HepG2 (cell line): ENCODE measurements around the gene METTL26. TPM values are rescaled to one million over a fixed set of nuclear protein-coding genes. Genes with fewer than 3 reads are reported as not detected.

Experiments
- BORCS8-MEF2B ChIP-seq: sonication (generic); formaldehyde crosslinking; IDR thresholded peaks from 2 replicates; pipeline ENCODE4 v1.8.0; 2022; ENCODE audit warnings: mild to moderate bottlenecking, missing genetic modification reagents
- CCAR2 ChIP-seq: fragments of 200-400 bp; formaldehyde crosslinking; optimal IDR thresholded peaks from 2 replicates; pipeline ENCODE3; 2018; ENCODE audit warnings: low read depth, mild to moderate bottlenecking, low read length, moderate library complexity
- CHD2 ChIP-seq: IDR thresholded peaks from 2 replicates; pipeline ENCODE4 v1.6.1; 2011; ENCODE audit warnings: low read depth, low read length, improper control_type of control experiment
- EZH2 ChIP-seq: conservative IDR thresholded peaks from 2 replicates; pipeline ENCODE4 v1.6.1; 2012; ENCODE audit warnings: mild to moderate bottlenecking, low read depth, low read length, moderate library complexity
- GABPA ChIP-seq, 2 experiments: IDR thresholded peaks; 2 replicates each; pipeline ENCODE4 v1.6.1; 2011 to 2016; ENCODE audit warnings: low read depth in 2 of 2, low read length in 1 of 2, missing biosample characterization in 1 of 2, missing genetic modification characterization in 1 of 2
- HDAC2 ChIP-seq: sonication (generic); formaldehyde crosslinking; IDR thresholded peaks from 2 replicates; pipeline ENCODE4 v1.4.0; 2020; ENCODE audit warnings: missing genetic modification reagents
- KLF12 ChIP-seq: sonication (generic); formaldehyde crosslinking; IDR thresholded peaks from 2 replicates; pipeline ENCODE4 v1.4.0; 2020; ENCODE audit warnings: missing genetic modification reagents, borderline replicate concordance
- MED8 ChIP-seq: sonication (generic); formaldehyde crosslinking; IDR thresholded peaks from 2 replicates; pipeline ENCODE4 v1.8.1; 2023; ENCODE audit warnings: mild to moderate bottlenecking, missing genetic modification reagents; ENCODE audit not compliant: insufficient replicate concordance
- MYNN ChIP-seq: sonication (generic); formaldehyde crosslinking; IDR thresholded peaks from 2 replicates; pipeline ENCODE4 v1.4.0; 2020; ENCODE audit warnings: mild to moderate bottlenecking, low read depth, missing genetic modification reagents
- PHF21A ChIP-seq: sonication (generic); formaldehyde crosslinking; IDR thresholded peaks from 2 replicates; pipeline ENCODE4 v1.5.0; 2020; ENCODE audit warnings: mild to moderate bottlenecking, missing genetic modification reagents
- REXO4 ChIP-seq: sonication (generic); formaldehyde crosslinking; IDR thresholded peaks from 2 replicates; pipeline ENCODE4 v1.8.0; 2022; ENCODE audit warnings: missing genetic modification reagents, mild to moderate bottlenecking, borderline replicate concordance
- RFX5 ChIP-seq: IDR thresholded peaks from 2 replicates; pipeline ENCODE4 v1.6.1; 2011; ENCODE audit warnings: low read depth, low read length, improper control_type of control experiment
- SOX13 ChIP-seq, 3 experiments: fragments of 450-650 bp in 1 of 3; sonication (generic) in 1 of 3; formaldehyde crosslinking in 1 of 3; IDR thresholded peaks in 2 of 3; conservative IDR thresholded peaks in 1 of 3; 2 replicates each; pipeline versions ENCODE4 v1.5.0 to v1.6.1; 2016 to 2020; ENCODE audit warnings: antibody characterized with exemption in 1 of 3, mild to moderate bottlenecking in 1 of 3, missing compliant biosample characterization in 1 of 3, missing genetic modification reagents in 1 of 3, moderate library complexity in 1 of 3
- TBP ChIP-seq: sonication (generic); formaldehyde crosslinking; IDR thresholded peaks from 2 replicates; pipeline ENCODE4 v1.5.0; 2020; ENCODE audit warnings: missing genetic modification reagents
- ZKSCAN1 ChIP-seq: fragments of 150-350 bp; IDR thresholded peaks from 2 replicates; pipeline ENCODE4 v1.6.1; 2014; ENCODE audit warnings: low read length
- ZNF230 ChIP-seq: sonication (generic); formaldehyde crosslinking; IDR thresholded peaks from 2 replicates; pipeline ENCODE4 v1.4.0; 2020; ENCODE audit warnings: mild to moderate bottlenecking, missing genetic modification reagents
- ZNF607 ChIP-seq: sonication (generic); formaldehyde crosslinking; IDR thresholded peaks from 2 replicates; pipeline ENCODE4 v1.5.1; 2020; ENCODE audit warnings: missing genetic modification reagents, mild to moderate bottlenecking, borderline replicate concordance
- ZNF615 ChIP-seq: sonication (generic); formaldehyde crosslinking; IDR thresholded peaks from 2 replicates; pipeline ENCODE4 v1.5.0; 2020; ENCODE audit warnings: mild to moderate bottlenecking, missing genetic modification reagents, borderline replicate concordance
- ZNF660 ChIP-seq: sonication (generic); formaldehyde crosslinking; IDR thresholded peaks from 2 replicates; pipeline ENCODE4 v1.5.1; 2020; ENCODE audit warnings: mild to moderate bottlenecking, low read depth, missing genetic modification reagents, borderline replicate concordance
- ZNF678 ChIP-seq: sonication (generic); formaldehyde crosslinking; IDR thresholded peaks from 2 replicates; pipeline ENCODE4 v1.4.0; 2020; ENCODE audit warnings: mild to moderate bottlenecking, missing genetic modification reagents
- ZNF749 ChIP-seq: sonication (generic); formaldehyde crosslinking; IDR thresholded peaks from 2 replicates; pipeline ENCODE4 v1.8.0; 2022; ENCODE audit warnings: mild to moderate bottlenecking, missing genetic modification reagents, moderate library complexity, borderline replicate concordance
- polyA plus RNA-seq, 8 experiments: library from polyadenylated mRNA; depleted of rRNA in 3 of 8; stranded (reverse) in 7 of 8; unstranded in 1 of 8; fragments of >200 nt; fragmentation: Illumina TruSeq in 4 of 8; extraction: Trizol in 4 of 8; gene quantifications; 2 replicates each; pipeline versions ENCODE4 v1.2.1 to v1.2.3, GENCODE V29; 2011 to 2016; ENCODE audit warnings: low read depth in 4 of 8, missing spikeins in 1 of 8, mixed read lengths in 1 of 8; ENCODE audit not compliant: insufficient read depth in 1 of 8
- total RNA-seq, 5 experiments: library from RNA; depleted of rRNA; stranded (reverse); fragments of >200 nt; fragmentation: Illumina TruSeq; extraction: Trizol; gene quantifications; 2 replicates each; pipeline ENCODE4 v1.2.3, GENCODE V29; 2016; ENCODE audit warnings: low read depth in 1 of 5
- TF ChIP-seq, protein P1 (sequence below): sonication (generic); formaldehyde crosslinking; IDR thresholded peaks from 2 replicates; pipeline ENCODE4 v1.4.0; 2020; ENCODE audit warnings: mild to moderate bottlenecking, missing genetic modification reagents
- TF ChIP-seq, protein P2 (sequence below): sonication (generic); formaldehyde crosslinking; IDR thresholded peaks from 2 replicates; pipeline ENCODE4 v1.5.0; 2020; ENCODE audit warnings: missing genetic modification reagents

The METTL26 gene
- total and polyA plus RNA-seq, 2 of the 13 experiments (the other 11 are each of a cell fraction or from before 2014, with no cell fraction given), result 65.5 to 70.1 TPM

DNA sequence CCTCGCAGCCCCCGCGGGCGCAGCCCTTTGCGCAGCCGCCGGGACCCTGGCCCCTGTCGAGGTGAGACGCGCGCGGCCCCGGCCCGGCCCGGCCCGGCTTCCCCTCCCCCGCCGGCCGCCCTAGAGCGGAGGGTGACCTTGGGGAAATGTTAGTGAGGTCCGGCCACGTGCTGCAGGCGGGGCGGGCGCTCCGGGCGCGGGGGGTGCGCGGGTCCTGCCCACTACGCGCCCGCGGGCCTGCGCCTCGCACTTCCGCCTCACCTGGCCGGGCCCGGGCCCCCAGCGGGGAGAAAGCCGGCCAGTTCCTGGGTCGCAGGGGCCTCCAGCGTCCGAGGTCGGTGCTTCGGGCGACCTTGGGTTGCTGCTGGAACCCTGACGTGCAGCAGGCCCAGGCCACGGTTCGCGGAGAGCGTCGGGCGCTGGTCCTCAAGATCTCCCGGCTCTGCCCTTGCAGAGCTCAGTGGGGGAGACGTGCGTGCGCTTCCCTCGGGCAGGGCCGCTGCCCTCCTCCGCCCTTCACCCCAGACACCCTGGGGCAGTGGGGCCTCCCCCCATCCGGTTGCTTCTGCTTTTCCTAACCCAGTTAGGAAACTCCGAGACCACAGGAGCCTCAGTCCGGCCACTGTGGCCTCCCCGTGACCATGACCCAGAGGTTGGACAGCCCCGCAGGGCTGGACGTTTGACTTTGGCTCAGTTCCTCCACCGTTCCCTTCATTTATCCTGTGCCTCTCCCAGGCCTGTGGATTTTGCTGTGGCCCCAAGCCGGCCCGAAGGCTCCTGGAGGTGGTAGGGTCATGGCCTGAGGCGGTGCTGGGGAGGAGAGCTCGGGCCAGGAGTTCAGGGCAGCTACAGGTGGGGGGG is 6.3 kb upstream of the METTL26 start (continued):
- TF ChIP-seq ZNF607 (CRISPR knock-in tag) (peak; percentile 27; the same call in 1 of the 2 replicates), CCAR2 (no peak), GABPA (IDR thresholded peaks at IDR 0.05; ENCODE audit: low read depth, low read length) (0 out of 2 replicates have a peak, but pooled peaks have one; percentile 26), GABPA (CRISPR knock-in tag; IDR thresholded peaks at IDR 0.05; ENCODE audit: low read depth) (peak; percentile 41; the same call in 1 of the 2 replicates), HDAC2 (CRISPR knock-in tag) (peak; percentile 19; the same call in 1 of the 2 replicates), ZNF230 (CRISPR knock-in tag) (no peak), REXO4 (0 out of 2 replicates have a peak, but pooled peaks have one; percentile 50), ZKSCAN1 (no peak), SOX13 (IDR thresholded peaks at IDR 0.05) (no peak), SOX13 (CRISPR knock-in tag; conservative IDR thresholded peaks at IDR 0.05 in 1 of 2, IDR thresholded peaks at IDR 0.05 in 1 of 2) (peak in 1 of 2 experiments; percentile 2; a peak in 1 of 4 replicates), ZNF615 (CRISPR knock-in tag) (0 out of 2 replicates have a peak, but pooled peaks have one; percentile 26), ZNF678 (no peak), ZNF660 (no peak), PHF21A (CRISPR knock-in tag) (peak; percentile 56; the same call in 1 of the 2 replicates), MED8 (CRISPR knock-in tag) (peak; percentile 76), BORCS8-MEF2B (no peak), EZH2 (no peak), MYNN (CRISPR knock-in tag) (no peak), RFX5 (no peak), KLF12 (CRISPR knock-in tag) (0 out of 2 replicates have a peak, but pooled peaks have one; percentile 25), TBP (no peak), CHD2 (0 out of 2 replicates have a peak, but pooled peaks have one; percentile 15), ZNF749 (peak; percentile 86)
- TF ChIP-seq, protein P1, sequence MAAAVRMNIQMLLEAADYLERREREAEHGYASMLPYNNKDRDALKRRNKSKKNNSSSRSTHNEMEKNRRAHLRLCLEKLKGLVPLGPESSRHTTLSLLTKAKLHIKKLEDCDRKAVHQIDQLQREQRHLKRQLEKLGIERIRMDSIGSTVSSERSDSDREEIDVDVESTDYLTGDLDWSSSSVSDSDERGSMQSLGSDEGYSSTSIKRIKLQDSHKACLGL, result peak; percentile 79
- TF ChIP-seq, protein P2, sequence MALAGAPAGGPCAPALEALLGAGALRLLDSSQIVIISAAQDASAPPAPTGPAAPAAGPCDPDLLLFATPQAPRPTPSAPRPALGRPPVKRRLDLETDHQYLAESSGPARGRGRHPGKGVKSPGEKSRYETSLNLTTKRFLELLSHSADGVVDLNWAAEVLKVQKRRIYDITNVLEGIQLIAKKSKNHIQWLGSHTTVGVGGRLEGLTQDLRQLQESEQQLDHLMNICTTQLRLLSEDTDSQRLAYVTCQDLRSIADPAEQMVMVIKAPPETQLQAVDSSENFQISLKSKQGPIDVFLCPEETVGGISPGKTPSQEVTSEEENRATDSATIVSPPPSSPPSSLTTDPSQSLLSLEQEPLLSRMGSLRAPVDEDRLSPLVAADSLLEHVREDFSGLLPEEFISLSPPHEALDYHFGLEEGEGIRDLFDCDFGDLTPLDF (CRISPR knock-in tag), result 0 out of 2 replicates have a peak, but pooled peaks have one; percentile 46
